ENCODE data around the gene CCL28.

Gene CCL28

DNA sequence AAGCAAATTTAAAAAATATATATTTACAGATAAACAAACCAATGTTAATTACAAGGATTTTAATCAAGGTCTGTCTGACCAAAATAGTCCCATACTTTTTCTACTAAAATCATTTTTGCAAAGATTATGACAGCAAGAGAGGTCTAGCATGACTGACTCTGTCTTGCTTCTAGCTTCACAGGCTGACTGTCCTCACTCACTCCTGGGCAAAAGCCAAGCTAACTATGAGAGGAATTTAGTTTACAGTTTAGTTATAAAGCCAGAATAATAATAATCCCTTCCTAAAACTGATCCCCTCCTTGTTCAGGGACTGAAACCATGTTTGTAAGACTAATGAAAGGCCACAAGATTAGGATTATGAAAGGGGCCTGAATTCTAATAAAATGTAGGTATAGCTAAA is 53.5 kb downstream of the CCL28 start:
- in situ Hi-C loops (cut with MboI; ENCODE audit: low sequenced_read_pairs): no loop called here

DNA sequence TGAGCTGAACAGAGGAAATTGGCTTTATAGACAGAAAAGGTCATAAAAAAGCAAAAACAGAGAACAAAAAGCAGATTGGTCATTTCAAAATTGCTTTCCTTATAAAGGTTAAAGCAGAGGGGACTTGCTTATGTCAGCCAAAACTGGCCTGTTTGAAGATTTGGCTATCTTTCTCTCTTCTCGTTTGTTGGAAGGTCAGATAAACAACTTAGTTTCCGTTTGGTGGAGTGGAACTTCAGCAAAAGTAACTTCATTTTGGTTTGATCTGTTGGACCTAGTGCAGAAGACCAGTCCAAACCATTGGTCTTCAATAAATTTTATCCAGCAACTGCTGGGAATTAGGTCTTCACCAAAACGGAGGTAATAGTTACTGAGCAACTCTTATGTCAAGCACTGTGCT is 53.9 kb downstream of the CCL28 start:
- in situ Hi-C loops (cut with MboI; ENCODE audit: low sequenced_read_pairs): no loop called here

GRCh38 chr5:43357878-43358281 is 54.3 kb downstream of the CCL28 start:
- in situ Hi-C loops (cut with MboI; ENCODE audit: low sequenced_read_pairs): no loop called here

DNA sequence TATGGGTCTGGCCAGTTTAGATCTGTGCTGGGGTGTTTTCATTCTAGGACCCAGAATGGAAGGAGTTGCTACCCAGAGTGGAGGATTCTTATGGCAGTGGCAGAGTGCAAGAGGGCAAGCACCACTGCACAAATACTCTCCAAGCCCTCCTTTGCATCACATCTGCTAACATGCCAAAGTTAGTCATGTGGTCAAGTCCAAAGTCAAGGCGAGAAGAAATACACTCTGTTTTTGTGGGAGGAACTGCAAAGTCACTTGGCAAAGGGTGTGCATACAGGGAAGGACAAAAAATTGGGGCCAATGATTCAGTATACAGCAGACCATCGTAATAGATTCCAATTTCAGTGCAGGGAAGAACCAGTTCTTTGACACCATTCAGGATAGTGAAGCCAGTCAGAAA is 55.1 kb downstream of the CCL28 start:
- in situ Hi-C loops (cut with MboI; ENCODE audit: low sequenced_read_pairs): no loop called here

- in situ Hi-C loops (cut with MboI; ENCODE audit: low sequenced_read_pairs): no loop called here
Measured at GRCh38 chr5:43354774-43355173, 57.4 kb downstream of the CCL28 start.

DNA sequence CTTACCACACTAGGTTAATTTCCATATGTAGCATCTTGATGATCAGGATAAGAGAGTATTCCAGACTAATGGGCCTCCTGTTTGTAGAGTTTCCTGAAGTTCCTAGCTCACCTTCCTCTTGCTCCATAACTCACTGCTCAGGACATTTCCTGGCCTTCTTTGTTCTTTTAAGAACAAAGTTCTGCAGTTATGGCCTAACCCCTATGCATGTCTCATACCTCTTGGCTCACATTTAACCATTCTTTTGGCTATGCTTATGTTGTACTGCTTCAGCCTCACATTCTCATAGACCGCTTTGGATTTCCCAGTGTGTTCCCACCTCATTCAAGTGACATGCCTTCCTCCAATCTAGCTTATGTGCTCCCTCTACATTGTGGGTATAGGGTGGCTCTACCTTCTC is 58.5 kb downstream of the CCL28 start:
- in situ Hi-C loops (cut with MboI; ENCODE audit: low sequenced_read_pairs): no loop called here

DNA sequence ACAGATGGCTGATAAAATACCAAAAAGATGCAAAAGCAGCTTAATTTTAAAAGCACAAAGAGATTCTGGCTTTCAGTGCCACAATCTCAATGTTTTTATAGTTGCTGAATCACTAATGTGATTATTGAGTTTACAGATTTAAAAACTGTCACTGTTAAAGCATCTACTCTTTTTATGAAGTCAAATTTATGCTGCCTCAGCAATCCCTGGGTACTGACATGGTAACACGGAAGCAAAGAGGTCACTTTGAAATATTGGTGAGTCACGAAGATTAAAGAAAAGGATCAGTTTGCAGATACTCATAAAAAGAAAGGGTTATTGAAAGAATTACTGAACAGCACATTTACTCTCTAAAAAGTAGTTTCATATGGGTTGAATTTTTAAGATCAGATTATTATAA is 59.3 kb downstream of the CCL28 start:
- in situ Hi-C loops (cut with MboI; ENCODE audit: low sequenced_read_pairs): no loop called here

- in situ Hi-C loops (cut with MboI; ENCODE audit: low sequenced_read_pairs): no loop called here
Measured at GRCh38 chr5:43352131-43352530, 60.1 kb downstream of the CCL28 start.

DNA sequence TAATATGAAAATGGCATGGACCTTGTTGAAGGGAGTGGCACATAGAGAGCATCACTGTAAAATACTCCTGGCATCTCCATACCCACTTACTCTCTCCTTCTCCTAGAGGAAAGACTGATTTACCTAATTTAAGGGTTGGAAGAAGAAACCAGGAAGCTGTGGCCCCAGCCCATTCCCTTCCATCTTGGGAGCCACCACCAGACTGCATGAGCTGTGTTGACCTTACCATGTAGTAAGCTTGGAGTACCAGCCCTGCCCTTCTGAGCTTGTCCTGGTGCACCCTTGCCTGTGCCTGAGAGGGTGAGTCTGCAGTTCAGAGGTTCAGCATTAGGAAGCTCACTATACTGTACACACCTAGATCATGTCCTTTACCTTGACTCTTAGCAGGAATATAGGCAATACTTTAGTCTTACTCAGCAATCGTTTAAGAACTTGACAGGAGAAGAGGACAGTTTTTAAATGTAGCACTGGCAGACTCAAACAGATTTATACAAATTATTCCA is 63.3 kb downstream of the CCL28 start:
- in situ Hi-C loops (cut with MboI; ENCODE audit: low sequenced_read_pairs): no loop called here

DNA sequence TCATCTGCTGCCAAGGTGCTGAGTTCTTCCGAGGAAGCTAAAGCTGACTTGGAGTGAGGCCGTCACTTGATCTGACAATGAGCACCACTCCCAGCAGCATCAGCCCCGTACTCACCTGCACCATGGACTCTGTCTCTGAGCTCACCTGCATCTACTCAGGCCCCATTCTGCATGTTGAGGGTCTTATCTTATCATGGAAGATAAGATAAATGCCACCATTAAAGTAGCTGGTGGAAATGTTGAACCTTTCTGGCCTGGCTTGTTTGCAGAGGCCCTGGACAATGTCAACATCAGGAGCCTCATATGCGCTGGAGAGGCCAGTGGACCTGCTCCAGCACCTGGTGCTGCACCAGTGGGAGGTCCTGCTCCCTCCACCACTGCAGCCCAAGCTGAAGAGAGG is 64.0 kb downstream of the CCL28 start:
- in situ Hi-C loops (cut with MboI; ENCODE audit: low sequenced_read_pairs): no loop called here

- in situ Hi-C loops (cut with MboI; ENCODE audit: low sequenced_read_pairs): no loop called here
Measured at GRCh38 chr5:43338862-43339261, 73.3 kb downstream of the CCL28 start.

DNA sequence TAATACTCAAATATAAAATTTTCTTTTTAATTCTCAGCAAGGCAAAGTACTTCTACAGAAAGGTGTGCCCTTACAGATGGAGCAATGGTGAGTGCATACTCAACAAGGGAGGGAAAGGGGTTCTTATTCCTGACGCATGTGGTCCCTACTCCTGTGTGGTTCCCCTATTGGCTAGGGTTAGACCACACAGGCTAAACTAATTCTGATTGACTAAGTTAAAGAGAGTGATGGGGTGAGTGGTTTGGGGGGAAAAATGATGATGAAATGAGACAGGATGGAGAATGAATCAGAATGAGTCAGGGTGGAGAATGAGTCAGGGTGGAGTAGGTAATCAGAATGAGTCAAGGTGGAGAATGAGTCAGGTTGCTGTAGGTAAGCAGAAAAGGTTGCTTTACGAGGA is 76.0 kb downstream of the CCL28 start:
- in situ Hi-C loops (cut with MboI; ENCODE audit: low sequenced_read_pairs): no loop called here

GRCh38 chr5:43335681-43336080 is 76.5 kb downstream of the CCL28 start:
- in situ Hi-C loops (cut with MboI; ENCODE audit: low sequenced_read_pairs): no loop called here

DNA sequence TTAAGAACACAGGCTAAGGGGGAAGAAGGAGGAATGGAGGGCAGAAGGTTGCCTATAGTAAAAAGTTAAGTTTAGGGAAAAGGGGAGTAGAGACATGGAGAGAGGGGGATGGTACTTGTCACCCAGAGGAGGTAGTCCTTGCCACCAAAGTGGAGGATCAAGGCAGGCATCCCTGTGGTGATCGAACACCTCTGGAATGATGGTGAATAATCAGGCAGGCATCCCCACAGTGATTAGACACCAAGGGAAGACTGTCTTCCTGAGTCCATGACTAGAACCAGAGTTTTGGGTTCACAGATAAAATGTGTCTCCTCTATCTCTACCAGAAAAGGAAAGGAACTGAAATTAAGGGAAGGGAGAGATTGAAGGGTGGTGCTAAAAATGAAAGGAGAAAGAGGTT is 79.8 kb downstream of the CCL28 start:
- in situ Hi-C loops (cut with MboI; ENCODE audit: low sequenced_read_pairs): no loop called here

All from HL-60/S4 treated with retinoic acid at 250 ng/mL for 4 days and 3 days (cell line).